ENCODE data around the gene MYO16.

The MYO16 gene

DNA sequence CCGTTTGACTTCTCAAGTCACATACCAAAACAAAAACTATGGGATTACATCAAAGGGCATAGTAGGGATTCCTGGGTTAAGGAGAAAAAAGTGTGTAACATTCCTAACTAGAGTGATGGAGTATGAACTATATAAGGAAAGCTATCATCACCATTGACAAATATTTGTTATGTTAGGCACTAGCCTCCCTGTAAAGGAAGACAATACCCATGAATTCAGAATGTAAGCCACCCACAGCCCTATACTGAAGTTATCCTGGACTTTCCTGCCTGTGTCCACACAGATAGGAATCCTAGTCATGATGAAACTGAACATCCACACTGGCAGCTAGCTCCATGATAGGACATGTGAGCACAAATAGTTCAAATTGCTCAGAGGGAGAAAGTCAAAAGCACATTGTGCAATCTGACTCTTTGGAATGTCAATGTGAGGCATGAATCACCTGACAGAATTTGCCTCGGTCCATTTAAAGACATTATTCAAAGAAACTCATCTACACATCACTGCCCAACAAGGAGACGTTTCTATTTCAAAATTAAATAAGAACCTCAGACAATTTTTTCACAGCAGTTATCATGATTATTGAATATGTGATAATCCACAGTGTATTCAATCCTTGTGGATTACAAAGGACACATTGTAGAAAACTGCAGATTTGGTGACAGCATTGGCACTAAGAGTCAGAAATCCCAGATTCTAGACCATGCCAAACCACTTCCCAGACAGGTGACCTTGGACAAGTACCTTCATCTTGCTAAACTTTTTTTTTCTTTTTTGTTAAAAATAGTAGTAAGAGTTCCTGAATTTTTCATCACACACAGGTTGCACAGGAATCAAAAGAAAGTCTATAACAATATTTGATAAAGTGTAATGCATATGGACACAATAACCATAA is 627.7 kb downstream of the MYO16 start:
- TF ChIP-seq, protein P1, sequence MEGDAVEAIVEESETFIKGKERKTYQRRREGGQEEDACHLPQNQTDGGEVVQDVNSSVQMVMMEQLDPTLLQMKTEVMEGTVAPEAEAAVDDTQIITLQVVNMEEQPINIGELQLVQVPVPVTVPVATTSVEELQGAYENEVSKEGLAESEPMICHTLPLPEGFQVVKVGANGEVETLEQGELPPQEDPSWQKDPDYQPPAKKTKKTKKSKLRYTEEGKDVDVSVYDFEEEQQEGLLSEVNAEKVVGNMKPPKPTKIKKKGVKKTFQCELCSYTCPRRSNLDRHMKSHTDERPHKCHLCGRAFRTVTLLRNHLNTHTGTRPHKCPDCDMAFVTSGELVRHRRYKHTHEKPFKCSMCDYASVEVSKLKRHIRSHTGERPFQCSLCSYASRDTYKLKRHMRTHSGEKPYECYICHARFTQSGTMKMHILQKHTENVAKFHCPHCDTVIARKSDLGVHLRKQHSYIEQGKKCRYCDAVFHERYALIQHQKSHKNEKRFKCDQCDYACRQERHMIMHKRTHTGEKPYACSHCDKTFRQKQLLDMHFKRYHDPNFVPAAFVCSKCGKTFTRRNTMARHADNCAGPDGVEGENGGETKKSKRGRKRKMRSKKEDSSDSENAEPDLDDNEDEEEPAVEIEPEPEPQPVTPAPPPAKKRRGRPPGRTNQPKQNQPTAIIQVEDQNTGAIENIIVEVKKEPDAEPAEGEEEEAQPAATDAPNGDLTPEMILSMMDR (IDR thresholded peaks at IDR 0.05) = no peak
- H3K27ac ChIP-seq = no peak overlapping the region
